Stimulated activated naive CD8-positive, alpha-beta T cell treated with anti-CD3 and anti-CD28 coated beads, Interleukin-15, Interleukin-2, amounts not matched to agents 100 ng/mL and 50 ng/mL, for 24 hours (primary cell): ENCODE measurements around the gene LOC101059915.

ENCODE experiments used
- H3K27ac Mint-ChIP-seq: one replicate; pipeline ENCODE4 v1.8.0; 2021; ENCODE audit warnings: mild to moderate bottlenecking, mixed read lengths
- H3K27me3 Mint-ChIP-seq: one replicate; pipeline ENCODE4 v1.8.0; 2021; ENCODE audit warnings: mixed read lengths
- H3K36me3 Mint-ChIP-seq: one replicate; pipeline ENCODE4 v1.8.0; 2021; ENCODE audit warnings: low read depth, mixed read lengths
- H3K4me1 Mint-ChIP-seq: one replicate; pipeline ENCODE4 v1.8.0; 2021; ENCODE audit warnings: low read depth, mixed read lengths
- H3K4me3 Mint-ChIP-seq: one replicate; pipeline ENCODE4 v1.8.0; 2021; ENCODE audit warnings: mild to moderate bottlenecking, mixed read lengths
- H3K9me3 Mint-ChIP-seq: one replicate; pipeline ENCODE4 v1.8.0; 2021; ENCODE audit warnings: mixed read lengths

Gene LOC101059915

GRCh38 chrX:71667328-71668247 is at the start of gene LOC101059915:
LOC101059915 (plus strand) TSS chrX:71667546.
- peaks cover 5% of the 10 kb centered on the region for H3K27me3 Mint-ChIP-seq
- H3K4me1 Mint-ChIP-seq, result peaks cover 32% of the 10 kb centered on the region
- no peaks in the 10 kb centered on the region for H3K9me3 Mint-ChIP-seq
- H3K36me3 Mint-ChIP-seq, result no peaks in the 10 kb centered on the region
- H3K4me3 Mint-ChIP-seq, result no peak within 1 kb of the TSS
- no peak within 1 kb of the TSS for H3K27ac Mint-ChIP-seq

- Mint-ChIP-seq H3K27ac (peak overlapping the region; percentile 98), H3K27me3 (no peaks in the 10 kb centered on the region), H3K4me1 (peaks cover 83% of the 10 kb centered on the region), H3K9me3 (no peaks in the 10 kb centered on the region), H3K4me3 (peak overlapping the region; percentile 89), H3K36me3 (peaks cover 35% of the 10 kb centered on the region)
These were observed 49.6 kb upstream of the LOC101059915 start for GRCh38 chrX:71617742-71618141.

GRCh38 chrX:71618303-71618721 is 49.0 kb upstream of the LOC101059915 start, which contains the start of gene CXCR3:
CXCR3 (minus strand) TSS chrX:71618511; CDS start chrX:71618449, 62 bp downstream.
- Mint-ChIP-seq H3K27ac (peak within 1 kb of the TSS; percentile 98), H3K36me3 (peaks cover 30% of the 10 kb centered on the region), H3K4me1 (peaks cover 89% of the 10 kb centered on the region)

GRCh38 chrX:71618787-71619186 is 48.6 kb upstream of the LOC101059915 start:
- Mint-ChIP-seq H3K4me1 (peaks cover 91% of the 10 kb centered on the region), H3K27me3 (no peaks in the 10 kb centered on the region), H3K4me3 (peak overlapping the region; percentile 89), H3K9me3 (no peaks in the 10 kb centered on the region), H3K27ac (peak overlapping the region; percentile 98), H3K36me3 (peaks cover 25% of the 10 kb centered on the region)

More at GRCh38 chrX:71618303-71618721, 49.0 kb upstream of the LOC101059915 start, which contains the start of gene CXCR3:
- H3K27me3 Mint-ChIP-seq, result no peaks in the 10 kb centered on the region
- peak within 1 kb of the TSS; percentile 89 for H3K4me3 Mint-ChIP-seq
- no peaks in the 10 kb centered on the region for H3K9me3 Mint-ChIP-seq

- H3K27ac Mint-ChIP-seq, result peak overlapping the region; percentile 98
- no peaks in the 10 kb centered on the region for H3K27me3 Mint-ChIP-seq
- H3K4me1 Mint-ChIP-seq, result peaks cover 93% of the 10 kb centered on the region
- peak overlapping the region; percentile 89 for H3K4me3 Mint-ChIP-seq
- no peaks in the 10 kb centered on the region for H3K9me3 Mint-ChIP-seq
- peaks cover 25% of the 10 kb centered on the region for H3K36me3 Mint-ChIP-seq
These were observed 48.2 kb upstream of the LOC101059915 start for GRCh38 chrX:71619193-71619592.

GRCh38 chrX:71619986-71620385 is 47.4 kb upstream of the LOC101059915 start:
- Mint-ChIP-seq H3K27me3 (no peaks in the 10 kb centered on the region), H3K4me1 (peaks cover 91% of the 10 kb centered on the region), H3K36me3 (peaks cover 20% of the 10 kb centered on the region), H3K27ac (peak overlapping the region; percentile 98), H3K4me3 (no peak overlapping the region), H3K9me3 (no peaks in the 10 kb centered on the region)

GRCh38 chrX:71621603-71622002 is 45.7 kb upstream of the LOC101059915 start:
- Mint-ChIP-seq H3K4me1 (peaks cover 77% of the 10 kb centered on the region), H3K27ac (peak overlapping the region; percentile 96), H3K27me3 (no peaks in the 10 kb centered on the region), H3K9me3 (no peaks in the 10 kb centered on the region), H3K4me3 (peak overlapping the region; percentile 41), H3K36me3 (peaks cover 7% of the 10 kb centered on the region)

GRCh38 chrX:71622032-71622575 is 45.2 kb upstream of the LOC101059915 start:
- H3K27me3 Mint-ChIP-seq, result no peaks in the 10 kb centered on the region
- H3K4me1 Mint-ChIP-seq, result peaks cover 72% of the 10 kb centered on the region
- H3K9me3 Mint-ChIP-seq, result no peaks in the 10 kb centered on the region
- peak overlapping the region; percentile 81 for H3K4me3 Mint-ChIP-seq
- H3K36me3 Mint-ChIP-seq, result peaks cover 2% of the 10 kb centered on the region
- H3K27ac Mint-ChIP-seq, result peak overlapping the region; percentile 96

GRCh38 chrX:71622576-71623450 is 44.5 kb upstream of the LOC101059915 start:
- Mint-ChIP-seq H3K27ac (peak overlapping the region; percentile 96), H3K9me3 (no peaks in the 10 kb centered on the region), H3K4me3 (peak overlapping the region; percentile 81), H3K36me3 (no peaks in the 10 kb centered on the region), H3K4me1 (peaks cover 66% of the 10 kb centered on the region), H3K27me3 (no peaks in the 10 kb centered on the region)

- Mint-ChIP-seq H3K4me1 (peaks cover 58% of the 10 kb centered on the region), H3K27me3 (no peaks in the 10 kb centered on the region), H3K9me3 (no peaks in the 10 kb centered on the region), H3K36me3 (no peaks in the 10 kb centered on the region), H3K27ac (peak overlapping the region; percentile 96), H3K4me3 (peak overlapping the region; percentile 81)
These were observed 43.6 kb upstream of the LOC101059915 start for GRCh38 chrX:71623714-71624113.

- H3K27ac Mint-ChIP-seq, result no peak overlapping the region
- peaks cover 49% of the 10 kb centered on the region for H3K4me1 Mint-ChIP-seq
- H3K27me3 Mint-ChIP-seq, result no peaks in the 10 kb centered on the region
These were observed 41.9 kb upstream of the LOC101059915 start for GRCh38 chrX:71625471-71625870.

GRCh38 chrX:71626576-71626975 is 40.8 kb upstream of the LOC101059915 start:
- H3K9me3 Mint-ChIP-seq, result no peaks in the 10 kb centered on the region
- no peaks in the 10 kb centered on the region for H3K27me3 Mint-ChIP-seq
- no peak overlapping the region for H3K27ac Mint-ChIP-seq
- peaks cover 38% of the 10 kb centered on the region for H3K4me1 Mint-ChIP-seq
- no peak overlapping the region for H3K4me3 Mint-ChIP-seq
- no peaks in the 10 kb centered on the region for H3K36me3 Mint-ChIP-seq

More at GRCh38 chrX:71625471-71625870, 41.9 kb upstream of the LOC101059915 start:
- H3K4me3 Mint-ChIP-seq, result no peak overlapping the region
- H3K36me3 Mint-ChIP-seq, result no peaks in the 10 kb centered on the region
- H3K9me3 Mint-ChIP-seq, result no peaks in the 10 kb centered on the region

GRCh38 chrX:71627588-71628404 is 39.5 kb upstream of the LOC101059915 start:
- H3K4me3 Mint-ChIP-seq, result no peak overlapping the region
- no peak overlapping the region for H3K27ac Mint-ChIP-seq
- H3K9me3 Mint-ChIP-seq, result no peaks in the 10 kb centered on the region
- peaks cover 28% of the 10 kb centered on the region for H3K4me1 Mint-ChIP-seq
- no peaks in the 10 kb centered on the region for H3K27me3 Mint-ChIP-seq
- H3K36me3 Mint-ChIP-seq, result no peaks in the 10 kb centered on the region

GRCh38 chrX:71629467-71629866 is 37.9 kb upstream of the LOC101059915 start:
- Mint-ChIP-seq H3K9me3 (no peaks in the 10 kb centered on the region), H3K27me3 (no peaks in the 10 kb centered on the region), H3K27ac (no peak overlapping the region), H3K4me3 (no peak overlapping the region), H3K4me1 (peaks cover 18% of the 10 kb centered on the region), H3K36me3 (no peaks in the 10 kb centered on the region)
